SK-N-SH (cell line): ENCODE measurements around the gene HID1. TPM values are rescaled to one million over a fixed set of nuclear protein-coding genes. Genes with fewer than 3 reads are reported as not detected.
A peak's percentile ranks its signal among the peaks of the same experiment; 100 is the strongest.

Source experiments
- CTCF ChIA-PET: fragments of 300-600, 350-600 bp; formaldehyde crosslinking; extraction: SDS; loops from one replicate; lab custom pipeline; 2021; lab: Yijun Ruan, JAX
- POLR2A ChIA-PET: fragments of 350-600 bp; sonication (Branson Sonifier 250); formaldehyde crosslinking; extraction: SDS; loops from one replicate; lab custom pipeline; 2020; ENCODE audit warnings: antibody characterized with exemption, inconsistent platforms; lab: Yijun Ruan, JAX
- DNase-seq: peaks from one replicate; pipeline ENCODE4 v3.0.0; 2012
- H2AFZ ChIP-seq: fragments of 200-600 bp; sonication (generic); 2 replicates; pipeline ENCODE4 v1.8.1; 2016; ENCODE audit warnings: antibody characterized with exemption, mild to moderate bottlenecking, low read depth
- H3F3A ChIP-seq: fragments of 200-600 bp; sonication (generic); replicated peaks from 2 replicates; pipeline ENCODE3; 2016; ENCODE audit warnings: antibody characterized with exemption, mild to moderate bottlenecking; ENCODE audit not compliant: insufficient read depth
- H3K27ac ChIP-seq, 2 experiments: fragments of 200-500 bp in 1 of 2; fragments of 200-600 bp in 1 of 2; sonication (Bioruptor generic) in 1 of 2; sonication (generic), shearing (Covaris generic) in 1 of 2; 2 replicates each; pipeline versions ENCODE4 v1.5.1 to v1.6.1; 2014 to 2016; ENCODE audit warnings: low read depth in 2 of 2, inconsistent platforms in 1 of 2, low read length in 1 of 2, mild to moderate bottlenecking in 1 of 2, mixed read lengths in 1 of 2
- H3K27me3 ChIP-seq: fragments of 200-600 bp; sonication (generic), shearing (Covaris generic); 2 replicates; pipeline ENCODE4 v1.6.1; 2016; ENCODE audit warnings: mixed run types; ENCODE audit not compliant: insufficient read depth
- H3K36me3 ChIP-seq, 2 experiments: fragments of 200-500 bp in 1 of 2; fragments of 200-600 bp in 1 of 2; sonication (Bioruptor generic) in 1 of 2; sonication (generic) in 1 of 2; replicated peaks in 1 of 2; 2 replicates each; pipeline versions ENCODE3 to v1.5.1; 2014 to 2016; ENCODE audit warnings: low read length in 1 of 2, mild to moderate bottlenecking in 1 of 2; ENCODE audit not compliant: insufficient read depth in 2 of 2, control insufficient read depth in 1 of 2
- H3K4me1 ChIP-seq, 2 experiments: fragments of 200-500 bp in 1 of 2; fragments of 200-600 bp in 1 of 2; sonication (Bioruptor generic) in 1 of 2; sonication (generic), shearing (Covaris generic) in 1 of 2; 2 replicates each; pipeline versions ENCODE4 v1.5.1 to v1.6.1; 2014 to 2016; ENCODE audit warnings: low read depth in 1 of 2, low read length in 1 of 2, mixed run types in 1 of 2; ENCODE audit not compliant: insufficient read depth in 2 of 2, control insufficient read depth in 1 of 2
- H3K4me2 ChIP-seq: fragments of 200-600 bp; sonication (generic), shearing (Covaris generic); 2 replicates; pipeline ENCODE4 v1.6.1; 2017; ENCODE audit warnings: mixed run types
- H3K4me3 ChIP-seq, 2 experiments: fragments of 200-500 bp in 1 of 2; fragments of 200-600 bp in 1 of 2; sonication (Bioruptor generic) in 1 of 2; sonication (generic), shearing (Covaris generic) in 1 of 2; 2 replicates each; pipeline versions ENCODE4 v1.5.1 to v1.8.1; 2014 to 2016; ENCODE audit warnings: low read depth in 2 of 2, inconsistent platforms in 1 of 2, low read length in 1 of 2, mild to moderate bottlenecking in 1 of 2, mixed read lengths in 1 of 2, moderate library complexity in 1 of 2
- H3K79me2 ChIP-seq: fragments of 200-600 bp; sonication (generic); 2 replicates; pipeline ENCODE4 v1.8.1; 2017; ENCODE audit warnings: mild to moderate bottlenecking; ENCODE audit not compliant: insufficient read depth
- H3K9ac ChIP-seq: fragments of 200-600 bp; sonication (generic); 2 replicates; pipeline ENCODE4 v1.6.1; 2017; ENCODE audit warnings: mixed run types
- H3K9me2 ChIP-seq: fragments of 200-600 bp; sonication (generic); 2 replicates; pipeline ENCODE4 v1.6.1; 2017; ENCODE audit warnings: mixed run types
- H3K9me3 ChIP-seq: fragments of 200-600 bp; sonication (generic); 2 replicates; pipeline ENCODE4 v1.6.1; 2017; ENCODE audit warnings: mixed run types, mild to moderate bottlenecking, moderate library complexity
- H4K20me1 ChIP-seq: fragments of 200-600 bp; sonication (generic); 2 replicates; pipeline ENCODE4 v1.6.1; 2017; ENCODE audit warnings: mild to moderate bottlenecking, mixed run types; ENCODE audit not compliant: insufficient read depth
- CHD2 ChIP-seq: fragments of 150-350 bp; IDR thresholded peaks from 2 replicates; pipeline ENCODE4 v1.6.1; 2018; ENCODE audit warnings: low read length; ENCODE audit not compliant: partially characterized antibody
- CTCF ChIP-seq: fragments of 200-600 bp; sonication (generic); IDR thresholded peaks from 2 replicates; pipeline ENCODE4 v1.6.1; 2017; ENCODE audit warnings: antibody characterized with exemption, mild to moderate bottlenecking, moderate library complexity
- EP300 ChIP-seq, 2 experiments: IDR thresholded peaks; 2 replicates each; pipeline versions ENCODE4 v1.4.0 to v1.6.1; 2012; ENCODE audit warnings: borderline replicate concordance in 1 of 2, low read depth in 1 of 2, low read length in 1 of 2
- EZH2phosphoT487 ChIP-seq: fragments of 200-600 bp; sonication (generic); IDR thresholded peaks from 2 replicates; pipeline ENCODE4 v1.6.1; 2017; ENCODE audit warnings: low read depth, mixed run types, mild to moderate bottlenecking, antibody characterized with exemption, moderate library complexity, borderline replicate concordance
- FOSL2 ChIP-seq: IDR thresholded peaks from 2 replicates; pipeline ENCODE4 v1.4.0; 2012; ENCODE audit warnings: low read depth, mild to moderate bottlenecking, moderate library complexity, borderline replicate concordance
- GATA2 ChIP-seq: sonication (generic); formaldehyde crosslinking; IDR thresholded peaks from 2 replicates; pipeline ENCODE4 v1.5.0; 2020; ENCODE audit warnings: mild to moderate bottlenecking, missing genetic modification reagents
- IRF3 ChIP-seq: fragments of 150-350 bp; IDR thresholded peaks from 2 replicates; pipeline ENCODE4 v1.6.1; 2016; ENCODE audit warnings: mild to moderate bottlenecking, low read depth, low read length
- JUND ChIP-seq: IDR thresholded peaks from 2 replicates; pipeline ENCODE4 v1.4.0; 2012
- MAX ChIP-seq: IDR thresholded peaks from 2 replicates; pipeline ENCODE4 v1.4.0; 2012; ENCODE audit warnings: low read depth
- MEF2A ChIP-seq: IDR thresholded peaks from 2 replicates; pipeline ENCODE4 v1.4.0; 2012; ENCODE audit warnings: low read depth, borderline replicate concordance
- NFIC ChIP-seq: IDR thresholded peaks from 2 replicates; pipeline ENCODE4 v1.4.0; 2012; ENCODE audit warnings: borderline replicate concordance
- NRF1 ChIP-seq: IDR thresholded peaks from 2 replicates; pipeline ENCODE4 v1.6.1; 2012; ENCODE audit warnings: low read depth, mild to moderate bottlenecking, low read length
- PBX3 ChIP-seq: IDR thresholded peaks from 2 replicates; pipeline ENCODE4; 2012
- POLR2AphosphoS5 ChIP-seq: IDR thresholded peaks from 2 replicates; pipeline ENCODE4 v1.6.1; 2012; ENCODE audit warnings: low read depth, low read length
- RAD21 ChIP-seq: IDR thresholded peaks from 2 replicates; pipeline ENCODE4 v1.6.1; 2012; ENCODE audit warnings: mild to moderate bottlenecking, low read length
- RFX5 ChIP-seq: IDR thresholded peaks from 2 replicates; pipeline ENCODE4 v1.6.1; 2012; ENCODE audit warnings: mild to moderate bottlenecking, improper control_type of control experiment, low read length
- RXRA ChIP-seq: IDR thresholded peaks from 2 replicates; pipeline ENCODE4 v1.4.0; 2012; ENCODE audit warnings: low read depth, mild to moderate bottlenecking, borderline replicate concordance
- TAF1 ChIP-seq: IDR thresholded peaks from 2 replicates; pipeline ENCODE4 v1.6.1; 2012; ENCODE audit warnings: low read depth, mild to moderate bottlenecking, low read length, moderate library complexity, borderline replicate concordance
- TCF12 ChIP-seq: IDR thresholded peaks from 2 replicates; pipeline ENCODE4 v1.4.0; 2012
- TEAD4 ChIP-seq: IDR thresholded peaks from 2 replicates; pipeline ENCODE4 v1.4.0; 2012; ENCODE audit warnings: mild to moderate bottlenecking, borderline replicate concordance; ENCODE audit not compliant: insufficient read depth
- USF1 ChIP-seq: IDR thresholded peaks from 2 replicates; pipeline ENCODE4 v1.4.0; 2012; ENCODE audit warnings: low read depth, borderline replicate concordance
- USF2 ChIP-seq: fragments of 150-350 bp; IDR thresholded peaks from 2 replicates; pipeline ENCODE4 v1.6.1; 2017; ENCODE audit warnings: antibody characterized with exemption, low read length, low read depth, borderline replicate concordance
- YY1 ChIP-seq: IDR thresholded peaks from 2 replicates; pipeline ENCODE4 v1.4.0; 2012; ENCODE audit warnings: low read depth, mild to moderate bottlenecking
- ZBTB33 ChIP-seq: IDR thresholded peaks from 2 replicates; pipeline ENCODE4 v1.4.0; 2012; ENCODE audit warnings: low read depth, borderline replicate concordance
- whole genome bisulfite sequencing: methylation state at CpG from one replicate; pipeline ENCODE4 v1.1.6; 2017; ENCODE audit warnings: low lambda C conversion rate; 5-methylcytosine and 5-hydroxymethylcytosine counted together
- polyA plus RNA-seq, 3 experiments: library from polyadenylated mRNA; depleted of rRNA; stranded (reverse); fragments of >200 nt; gene quantifications; 2 replicates each; pipeline ENCODE4 v1.2.3, GENCODE V29; 2012

Gene HID1
- polyA plus RNA-seq, 1 of the 3 experiments (the other 2 are of a cell fraction) = 2.5 TPM

- peaks cover 16% of the 10 kb centered on the region for H3F3A ChIP-seq
- peak within 1 kb of the TSS; percentile 89 for H3K4me2 ChIP-seq
- peaks cover 3 to 5% of the 10 kb centered on the region in 2 experiments for H3K36me3 ChIP-seq
- H3K9me2 ChIP-seq = no peaks in the 10 kb centered on the region
- no peaks in the 10 kb centered on the region for H3K9me3 ChIP-seq
- POLR2A ChIA-PET = interaction anchor here (0.6 to 6.2 kb wide), 31 partner anchors 8 to 1531 kb away, joined by 3 to 197 read pairs (median 4); partner anchors contain the start of genes ARMC7, ATP5PD, CDR2L and FDXR
- DNase-seq = peak; percentile 96
- H3K4me1 ChIP-seq = peaks cover 17 to 26% of the 10 kb centered on the region in 2 experiments; a peak in 3 of 4 replicates
- H4K20me1 ChIP-seq = no peaks in the 10 kb centered on the region
- peak within 1 kb of the TSS; percentile 86 for H3K9ac ChIP-seq
- CTCF ChIA-PET = interaction anchor here (0.7 to 19.8 kb wide), 25 partner anchors 7 to 258 kb away, joined by 3 to 295 read pairs (median 4); partner anchors contain the start of genes CDR2L, HID1, MIF4GD and NT5C
- H3K27ac ChIP-seq = peak within 1 kb of the TSS; percentile 88 to 95
- H3K4me3 ChIP-seq = peak within 1 kb of the TSS; percentile 65 to 77
- no peaks in the 10 kb centered on the region for H3K27me3 ChIP-seq
- peak within 1 kb of the TSS; percentile 99 for H2AFZ ChIP-seq
- H3K79me2 ChIP-seq = peaks cover 48% of the 10 kb centered on the region
- 2% methylated on average over 52 of the region's 63 CpGs for WGBS
- peak; percentile 59 for TF ChIP-seq CTCF
- TF ChIP-seq NRF1 = no peak; the same call in 1 of the 2 replicates
- TF ChIP-seq PBX3 = no peak
- TF ChIP-seq CHD2 = peak; percentile 91
- TF ChIP-seq JUND = no peak
- TF ChIP-seq EP300 (IDR thresholded peaks at IDR 0.05; ENCODE audit: borderline replicate concordance in 1 of 2, low read depth in 1 of 2, low read length in 1 of 2) = peak; percentile 11 to 37; a peak in 2 of 4 replicates
- TF ChIP-seq ZBTB33 = 0 out of 2 replicates have a peak, but pooled peaks have one; percentile 61
- TF ChIP-seq MAX = peak; percentile 81; the same call in 1 of the 2 replicates
- TF ChIP-seq RXRA = no peak
- TF ChIP-seq RAD21 = peak; percentile 50
- TF ChIP-seq POLR2AphosphoS5 = peak; percentile 93
- peak; percentile 21; the same call in 1 of the 2 replicates for TF ChIP-seq GATA2 (CRISPR knock-in tag)
- TF ChIP-seq NFIC = no peak
- TF ChIP-seq TCF12 = no peak
- peak; percentile 100 for TF ChIP-seq TAF1
- peak; percentile 96 for TF ChIP-seq YY1
- TF ChIP-seq USF1 = peak; percentile 65
- no peak for TF ChIP-seq EZH2phosphoT487
- no peak; the same call in 1 of the 2 replicates for TF ChIP-seq MEF2A
- no peak for TF ChIP-seq IRF3
- no peak for TF ChIP-seq FOSL2
- peak; percentile 68; the same call in 1 of the 2 replicates for TF ChIP-seq RFX5
- no peak for TF ChIP-seq USF2
- TF ChIP-seq TEAD4 = no peak
Measured at GRCh38 chr17:75012346-75013091, 40.0 kb upstream of the HID1 start, which contains the start of gene MRPL58. Gene MRPL58, plus strand, starts transcription at chr17:75012670. Its CDS starts 17 bp downstream, at chr17:75012687.
